Fibroblast of peridontal ligament (primary cell): ENCODE results near the gene DLL1.

Source experiments
- DNase-seq: peaks from one replicate; pipeline ENCODE4 v3.0.0-alpha.2; 2010; ENCODE audit errors: extremely low read depth

The DLL1 gene

DNA sequence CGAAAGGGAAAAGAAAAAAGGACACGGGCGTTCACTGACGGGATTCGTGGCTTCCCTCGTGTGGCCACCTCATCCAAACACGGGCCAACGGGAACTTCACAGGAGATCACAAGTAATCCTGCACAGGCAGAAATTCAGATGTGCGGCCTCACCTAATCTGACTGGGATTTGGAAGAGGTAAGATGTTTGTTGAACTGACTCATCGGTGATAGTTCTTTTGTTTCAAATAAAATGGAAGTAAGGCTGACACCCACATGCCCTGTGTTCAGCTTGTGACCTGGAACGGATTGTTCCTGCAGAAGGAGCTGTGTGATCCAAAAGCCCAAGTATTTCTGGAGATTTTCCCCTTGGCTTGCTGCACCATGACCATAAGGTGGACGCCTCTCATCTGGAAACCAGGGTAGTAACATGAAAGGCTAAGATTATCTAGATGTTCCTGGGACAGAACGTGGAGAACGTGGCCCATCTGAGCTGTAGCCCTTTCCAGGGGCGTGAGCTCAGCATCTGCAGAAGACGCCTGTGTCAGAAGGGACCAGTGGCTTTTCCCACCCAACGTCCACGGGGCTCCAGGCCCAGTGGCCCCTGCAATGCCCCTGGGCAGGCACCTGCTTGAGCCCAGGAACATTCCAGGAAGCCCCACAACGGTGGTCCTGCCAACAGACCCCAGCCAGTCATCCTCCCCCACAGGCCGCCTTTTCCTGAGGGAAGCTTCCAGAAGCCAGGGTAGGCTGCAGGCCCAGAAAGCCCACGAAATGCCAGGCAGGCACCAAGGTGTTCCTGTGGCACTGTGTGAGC, 39.7 kb downstream of the DLL1 start:
- DNase-seq, result no peak

DNA sequence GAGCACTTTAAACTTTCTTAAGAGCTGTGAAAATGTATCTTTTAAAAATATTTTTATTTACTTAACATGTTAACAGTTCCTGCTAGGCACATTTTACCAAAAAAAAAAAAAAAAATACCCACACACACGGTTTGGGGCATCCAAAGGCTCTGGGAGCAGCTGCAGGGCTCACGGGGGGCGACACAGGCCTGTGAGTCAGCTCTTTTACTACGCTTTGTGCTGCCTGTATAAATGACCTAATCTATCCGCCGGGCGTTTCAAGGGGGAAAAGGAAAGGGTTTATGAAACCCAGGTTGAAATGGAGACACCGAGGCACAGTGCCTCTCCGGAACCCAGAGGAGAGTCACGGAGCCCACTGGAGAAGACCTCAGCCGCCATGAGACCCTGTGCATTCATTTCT, 40.4 kb downstream of the DLL1 start:
- DNase-seq, result no peak

DNA sequence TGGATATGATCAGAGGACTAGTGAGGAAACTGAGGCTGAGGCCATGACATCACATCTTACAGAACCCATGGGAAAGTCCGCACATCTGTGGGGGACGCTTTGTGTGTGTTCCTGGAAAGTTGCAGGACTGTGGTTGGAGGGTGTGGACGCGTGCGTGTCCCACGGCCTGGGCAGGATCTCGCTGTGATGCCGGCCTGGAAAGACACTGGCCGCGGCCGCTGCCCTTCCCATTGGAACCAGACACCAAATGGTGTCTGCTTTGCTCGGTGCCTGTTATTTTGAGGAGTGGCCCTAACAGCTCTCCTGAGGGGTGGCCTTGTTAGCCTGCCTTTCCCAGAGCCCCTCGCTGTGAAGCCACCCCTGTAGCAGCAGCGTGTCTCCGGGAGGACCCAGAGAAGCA, 41.1 kb downstream of the DLL1 start:
- DNase-seq, result no peak

DNA sequence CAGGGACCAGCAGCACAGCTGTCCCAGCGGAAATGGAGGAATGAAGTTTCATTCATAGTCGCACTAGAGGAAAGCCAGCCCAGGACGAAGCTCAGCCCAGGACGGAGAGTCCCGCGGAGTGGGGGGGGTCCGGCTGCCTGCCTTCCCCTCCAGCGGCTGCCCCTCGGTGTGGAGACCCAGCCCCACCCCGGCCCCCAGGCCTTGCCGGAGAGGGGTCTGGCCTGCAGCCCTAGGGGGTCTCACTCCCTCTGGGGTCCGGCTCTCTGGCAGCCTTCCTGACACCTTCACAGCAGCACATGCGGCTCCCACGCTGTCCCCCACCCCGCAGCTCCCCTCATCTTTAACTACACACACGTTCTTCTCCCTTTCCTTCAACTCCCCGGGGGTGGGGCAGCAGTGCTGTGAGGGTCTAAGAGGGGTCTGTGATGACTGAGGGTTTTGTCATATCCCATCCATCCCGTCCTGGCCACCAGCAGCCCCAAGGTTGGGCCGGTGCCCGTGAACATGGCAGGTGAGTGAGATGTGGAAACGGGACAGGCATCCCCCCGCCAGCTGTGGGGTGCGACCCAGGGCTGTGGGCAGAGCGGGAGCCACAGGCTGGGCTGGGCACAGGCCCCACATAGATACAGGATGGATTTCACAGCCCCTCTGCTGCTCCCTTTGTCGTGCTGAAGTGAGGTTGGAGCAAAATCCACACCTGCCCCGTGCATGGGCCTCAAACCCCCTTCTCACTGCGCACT, 41.8 kb downstream of the DLL1 start:
- no peak for DNase-seq

DNA sequence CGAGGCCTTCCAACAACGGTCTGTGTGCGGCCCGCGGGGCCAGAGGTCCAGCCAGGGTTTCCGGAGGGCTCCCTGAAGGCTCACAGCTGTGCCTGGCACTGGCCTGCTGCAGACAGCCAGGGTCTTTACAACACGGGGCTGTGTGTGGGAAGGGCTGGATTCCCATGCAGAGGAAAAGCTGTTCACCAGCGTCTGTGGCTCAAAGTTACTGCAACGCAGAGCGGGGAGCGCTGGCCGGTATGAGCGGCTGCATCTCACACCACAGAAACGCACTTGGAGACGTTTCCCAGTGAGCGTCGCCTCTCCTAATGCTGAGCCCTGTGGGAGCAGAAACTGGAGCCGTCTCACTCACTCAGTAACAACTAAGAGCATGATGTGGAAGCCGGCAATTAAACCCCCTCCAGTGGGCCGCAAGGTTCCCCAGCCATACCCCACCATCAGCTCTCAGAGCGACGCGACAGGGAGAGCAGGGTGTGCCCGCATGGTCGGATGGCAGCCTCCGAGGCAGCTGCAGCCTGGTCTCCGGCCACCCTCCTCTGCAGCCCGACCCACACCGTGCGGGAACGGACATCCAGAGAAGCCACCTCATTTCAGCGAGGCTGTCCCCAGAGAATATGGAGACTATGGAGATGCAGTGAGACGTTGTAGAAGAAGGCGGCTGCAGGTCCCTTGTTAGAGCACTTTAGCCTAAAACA, 42.6 kb downstream of the DLL1 start:
- no peak for DNase-seq

DNA sequence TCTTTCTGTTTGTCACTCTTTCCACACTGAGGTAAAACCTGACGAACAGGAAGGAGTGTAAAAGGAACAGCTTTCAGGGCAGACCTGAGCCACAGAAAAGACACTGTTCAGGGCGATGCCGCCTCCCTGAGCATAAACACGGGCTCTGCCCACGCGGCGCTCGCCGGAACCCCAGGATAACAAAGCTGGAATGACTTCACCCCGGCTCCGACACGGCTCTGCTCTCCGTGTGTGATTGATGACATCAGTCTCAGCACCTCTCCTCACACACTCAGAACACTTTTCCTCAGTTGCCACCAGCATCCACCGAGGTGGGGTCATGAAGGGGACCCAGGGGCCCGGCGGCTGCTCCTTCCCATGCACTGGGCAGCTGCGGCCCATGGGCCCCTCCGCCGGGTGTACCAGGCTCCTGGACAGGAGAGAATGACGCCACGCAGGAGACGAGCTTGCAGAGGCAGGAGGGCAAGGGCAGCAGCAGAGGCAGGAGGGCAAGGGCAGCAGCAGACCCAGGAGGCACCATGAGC, 43.6 kb downstream of the DLL1 start:
- no peak for DNase-seq

DNA sequence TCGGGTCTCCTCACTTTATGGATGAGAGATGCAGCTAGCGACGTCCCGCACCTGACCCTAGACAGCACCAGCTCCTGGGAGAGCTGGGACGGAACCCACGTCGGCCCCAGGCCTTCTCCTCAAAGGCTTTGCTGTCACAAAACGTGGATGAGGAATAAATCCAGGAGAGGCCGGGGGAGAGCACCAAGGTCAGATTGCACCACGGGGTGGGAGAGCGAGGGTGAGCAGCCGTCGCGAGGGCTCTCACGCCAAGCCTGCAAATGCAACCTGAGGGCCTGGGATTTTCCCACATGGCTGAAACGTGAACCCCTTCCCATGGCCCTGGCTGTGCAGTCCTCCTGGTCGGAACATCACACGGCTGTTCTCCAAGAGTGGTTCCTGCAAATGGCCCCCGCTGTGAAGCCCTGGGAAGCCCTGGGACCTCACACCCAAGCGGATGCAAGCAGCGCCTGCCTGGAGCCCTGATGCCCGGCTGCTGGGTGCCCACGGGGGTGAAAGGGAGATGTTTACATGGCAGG, 45.3 kb downstream of the DLL1 start:
- no peak for DNase-seq

DNA sequence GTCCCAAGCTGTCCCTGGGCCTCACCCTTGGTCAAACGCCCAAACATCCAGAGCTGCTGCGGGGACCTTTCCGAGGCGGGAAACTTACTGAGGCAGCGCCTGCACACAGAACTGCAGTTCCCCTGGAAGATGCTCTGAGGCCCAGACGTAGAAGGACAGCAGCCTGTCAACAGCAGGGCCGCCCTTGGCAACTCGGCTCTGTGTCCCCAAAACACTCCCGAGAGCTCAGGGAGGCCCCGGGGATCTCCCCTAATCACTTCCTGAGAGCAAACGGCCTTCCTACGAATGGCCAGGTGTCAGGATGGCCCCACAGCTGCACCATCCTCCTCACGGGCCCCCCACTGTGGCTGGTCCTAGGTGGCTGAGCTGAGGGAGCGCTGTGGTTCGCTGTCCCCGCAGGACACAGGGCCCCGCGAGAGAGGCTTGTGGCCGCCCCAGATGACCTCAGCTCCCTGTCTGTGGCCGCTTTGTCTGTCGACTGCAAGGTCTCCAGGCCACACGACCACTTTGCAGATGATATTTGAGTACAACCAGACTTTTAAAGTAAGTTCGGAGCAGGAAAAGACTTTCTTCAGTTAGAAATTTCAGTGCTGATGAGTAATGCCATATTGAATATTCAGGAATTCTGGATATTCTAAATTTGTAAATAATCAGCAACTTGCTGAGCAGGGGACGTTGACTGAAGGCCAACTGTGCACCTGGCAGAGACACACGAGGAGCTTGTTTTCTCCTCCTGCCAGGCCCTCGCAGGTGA, 46.0 kb downstream of the DLL1 start:
- no peak for DNase-seq

DNA sequence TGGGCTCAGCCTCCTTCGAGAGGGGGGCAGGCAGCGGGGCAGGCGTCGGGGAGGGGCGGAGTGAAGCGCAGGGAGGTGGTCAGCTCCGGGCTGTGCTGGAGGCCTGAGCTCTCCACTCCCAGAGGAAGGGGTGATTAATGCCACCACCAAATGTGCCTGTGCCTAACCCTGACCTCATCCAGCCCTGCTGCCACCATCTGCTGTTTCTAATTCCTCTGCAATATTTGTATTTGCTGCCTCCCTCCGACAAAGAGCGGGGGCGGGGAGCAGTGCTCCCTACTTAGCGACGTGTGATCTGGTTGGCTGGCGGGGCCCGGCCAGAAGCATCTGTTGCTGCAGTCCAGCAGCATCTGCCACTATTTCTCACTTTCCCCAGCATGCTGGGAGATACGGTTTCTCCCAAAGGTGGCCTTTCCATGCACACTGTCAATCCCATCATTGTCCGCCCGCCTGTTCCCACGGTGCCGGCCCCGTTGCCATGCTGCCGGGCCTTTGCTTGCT, 47.0 kb downstream of the DLL1 start:
- DNase-seq, result no peak

DNA sequence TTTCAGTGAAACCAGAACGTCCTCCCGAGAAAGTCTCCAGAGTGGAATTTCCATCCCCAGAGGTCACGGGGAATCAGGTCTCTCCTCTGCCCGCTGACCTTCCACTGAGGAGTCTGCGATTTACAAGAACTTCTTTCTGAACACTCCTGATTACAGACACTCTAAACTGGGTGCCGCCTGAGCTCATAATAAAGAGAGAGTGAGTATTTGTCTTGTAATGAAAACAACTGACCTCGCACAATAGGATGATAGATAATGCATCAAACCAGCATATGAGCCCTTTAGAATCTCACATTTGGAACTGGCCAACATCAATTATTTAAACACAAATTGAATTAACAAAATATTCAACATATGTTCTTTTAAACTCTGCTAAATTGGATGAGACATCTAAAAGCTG, 47.5 kb downstream of the DLL1 start:
- no peak for DNase-seq

DNA sequence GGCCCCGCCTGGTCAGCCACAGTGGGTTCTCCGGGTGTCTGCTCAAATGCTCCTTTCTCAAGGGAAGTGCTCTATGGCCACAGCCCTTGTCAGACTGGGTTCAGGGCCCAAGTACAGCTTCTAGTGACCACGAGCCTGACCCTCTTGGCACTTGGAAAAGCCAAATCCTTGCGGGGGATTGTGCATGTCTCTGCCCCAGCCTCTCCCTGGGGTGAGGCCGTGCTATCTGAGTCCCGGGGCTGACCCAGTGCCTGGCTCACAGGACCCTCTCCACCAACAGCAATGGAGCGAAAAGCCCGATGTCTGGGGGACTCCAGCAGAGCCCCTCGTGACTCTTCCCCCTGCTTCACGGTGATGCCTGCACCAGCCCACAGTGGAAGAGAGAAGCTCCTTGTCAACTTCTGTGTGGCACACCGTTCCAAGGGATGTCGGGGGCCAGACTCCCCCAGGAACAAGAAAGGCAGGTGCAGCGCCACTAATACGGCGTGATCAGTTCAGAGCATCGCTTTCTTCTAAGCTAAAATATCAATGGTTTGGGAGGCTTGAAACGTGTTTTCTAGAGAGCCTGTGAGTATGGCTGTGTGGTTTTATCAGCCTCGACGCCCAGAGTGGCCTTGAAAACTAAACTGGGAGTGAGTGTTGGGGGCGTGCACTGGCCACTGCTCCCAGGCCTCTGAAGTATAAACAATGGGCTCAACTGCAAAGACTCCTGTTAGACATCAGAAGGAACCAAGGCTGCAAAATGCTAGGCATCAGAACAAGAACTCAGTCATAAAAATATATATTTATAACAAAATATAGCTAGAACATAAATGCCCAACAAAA, 51.9 kb downstream of the DLL1 start:
- DNase-seq, result no peak

DNA sequence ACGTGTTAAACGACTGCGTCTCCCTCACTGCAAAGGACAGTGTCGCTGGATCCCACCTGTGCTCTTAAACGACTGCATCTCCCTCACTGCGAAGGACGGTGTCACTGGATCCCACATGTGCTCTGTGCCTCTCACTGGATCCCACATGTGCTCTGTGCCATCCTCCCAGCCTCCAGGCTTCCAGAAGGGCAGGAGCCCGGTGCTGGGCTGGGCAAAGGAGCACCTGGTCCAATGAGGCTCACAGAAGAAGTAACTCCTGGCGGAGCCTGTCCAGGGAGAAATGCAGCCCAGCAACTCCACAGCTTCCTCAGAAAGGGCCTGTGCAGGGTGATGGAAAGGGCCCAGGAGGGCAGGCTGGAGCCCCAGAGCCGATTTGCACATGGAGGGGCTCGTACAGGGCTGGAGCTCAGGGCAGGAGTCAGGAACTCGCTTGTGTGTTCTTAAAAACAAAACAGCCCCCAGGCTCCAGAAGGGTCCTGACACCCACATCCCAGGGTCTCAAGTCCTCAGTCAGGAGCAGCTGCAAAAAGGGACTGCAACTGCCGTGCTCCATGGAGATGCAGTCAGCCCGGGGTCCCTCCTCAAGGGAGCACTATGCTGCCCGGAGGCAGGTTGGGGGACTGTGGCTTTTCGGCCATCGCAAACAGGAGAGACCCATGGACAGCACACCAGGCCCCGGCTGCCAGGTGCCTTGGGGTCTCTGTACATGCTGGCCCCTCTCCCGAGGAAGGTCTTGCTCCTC, 52.7 kb downstream of the DLL1 start:
- DNase-seq, result no peak

DNA sequence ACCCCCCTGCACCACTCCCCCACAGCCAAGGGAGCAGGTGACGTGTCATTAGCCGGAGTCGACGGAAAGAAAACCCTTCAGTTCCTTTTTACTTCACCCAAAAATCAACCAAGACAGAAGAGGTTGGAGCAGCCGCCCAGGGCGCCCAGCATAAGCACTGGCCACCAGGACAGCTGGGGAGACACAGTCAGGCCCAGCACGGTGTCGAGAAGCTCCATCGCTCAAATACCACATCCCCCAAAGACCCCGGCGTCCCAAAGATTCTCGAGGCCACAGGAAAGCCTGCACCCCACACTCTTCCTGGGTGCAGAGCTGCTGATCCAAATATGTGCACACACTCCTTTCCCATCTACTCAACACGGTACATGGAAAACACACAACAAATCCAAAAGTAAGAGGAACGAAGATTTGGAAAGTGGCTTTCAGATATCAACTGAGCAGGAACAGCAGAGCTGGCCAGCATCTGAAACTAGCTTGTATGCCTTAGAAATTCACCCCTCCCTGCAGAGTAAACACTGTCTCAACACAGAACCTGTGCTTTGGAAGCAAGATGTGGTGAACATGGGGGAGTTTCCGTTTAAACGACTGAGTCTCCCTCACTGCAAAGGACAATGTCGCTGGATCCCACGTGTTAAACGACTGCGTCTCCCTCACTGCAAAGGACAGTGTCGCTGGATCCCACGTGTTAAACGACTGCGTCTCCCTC, 54.6 kb downstream of the DLL1 start:
- no peak for DNase-seq

DNA sequence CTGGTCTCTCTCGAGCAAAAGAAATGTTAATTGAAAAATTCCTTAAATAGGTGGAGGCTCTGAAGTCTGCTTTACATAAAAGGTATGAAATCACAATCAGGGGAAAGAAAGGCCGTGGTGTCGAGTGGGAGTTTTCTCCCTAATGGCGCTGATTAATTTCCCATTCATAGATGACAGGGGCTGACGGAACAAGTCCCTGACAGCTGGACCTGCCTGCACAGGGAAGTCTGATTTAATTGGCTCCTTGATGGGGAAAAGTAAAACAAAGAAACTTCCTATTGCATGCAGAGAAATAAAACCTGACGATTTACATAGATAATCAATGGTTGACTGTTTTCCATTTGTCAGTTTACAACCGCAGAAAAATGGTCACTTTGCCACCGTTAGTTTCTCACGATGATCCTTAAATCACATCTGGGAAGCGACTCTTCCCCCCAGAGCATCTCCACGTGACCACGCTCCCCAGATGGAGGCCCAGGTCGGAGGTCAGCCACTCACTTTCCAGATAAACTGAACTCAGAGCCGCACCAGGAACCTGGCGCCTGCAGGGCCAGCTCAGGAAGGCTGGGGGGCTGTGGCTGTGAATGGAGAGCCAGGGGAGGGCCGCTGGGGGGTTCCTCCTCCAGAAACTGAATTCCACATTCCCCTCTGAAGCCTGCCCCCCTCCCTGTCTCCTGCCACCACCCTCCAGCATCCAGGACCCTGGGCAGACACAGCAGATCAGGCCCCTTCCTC, 55.3 kb downstream of the DLL1 start:
- no peak for DNase-seq

DNA sequence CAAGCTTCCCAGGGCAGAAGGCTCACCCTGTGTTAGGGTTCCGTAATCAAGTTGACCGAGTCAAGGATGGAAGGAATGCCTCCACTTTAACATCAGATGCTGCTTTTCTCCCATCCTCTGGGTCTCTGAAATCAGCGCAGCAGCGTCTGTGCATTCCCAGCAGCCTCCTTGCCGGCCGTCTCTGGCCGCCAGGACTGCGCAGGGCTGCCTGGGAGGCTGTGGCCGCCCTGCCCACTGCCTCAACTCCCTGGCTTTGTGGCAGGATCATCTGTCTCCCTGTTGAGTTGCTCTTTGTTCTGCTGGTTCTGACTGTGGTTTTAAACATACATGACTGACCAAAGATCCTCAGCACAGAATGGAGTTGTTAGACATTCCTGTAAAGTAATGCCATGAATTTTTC, 56.5 kb downstream of the DLL1 start:
- no peak for DNase-seq

DNA sequence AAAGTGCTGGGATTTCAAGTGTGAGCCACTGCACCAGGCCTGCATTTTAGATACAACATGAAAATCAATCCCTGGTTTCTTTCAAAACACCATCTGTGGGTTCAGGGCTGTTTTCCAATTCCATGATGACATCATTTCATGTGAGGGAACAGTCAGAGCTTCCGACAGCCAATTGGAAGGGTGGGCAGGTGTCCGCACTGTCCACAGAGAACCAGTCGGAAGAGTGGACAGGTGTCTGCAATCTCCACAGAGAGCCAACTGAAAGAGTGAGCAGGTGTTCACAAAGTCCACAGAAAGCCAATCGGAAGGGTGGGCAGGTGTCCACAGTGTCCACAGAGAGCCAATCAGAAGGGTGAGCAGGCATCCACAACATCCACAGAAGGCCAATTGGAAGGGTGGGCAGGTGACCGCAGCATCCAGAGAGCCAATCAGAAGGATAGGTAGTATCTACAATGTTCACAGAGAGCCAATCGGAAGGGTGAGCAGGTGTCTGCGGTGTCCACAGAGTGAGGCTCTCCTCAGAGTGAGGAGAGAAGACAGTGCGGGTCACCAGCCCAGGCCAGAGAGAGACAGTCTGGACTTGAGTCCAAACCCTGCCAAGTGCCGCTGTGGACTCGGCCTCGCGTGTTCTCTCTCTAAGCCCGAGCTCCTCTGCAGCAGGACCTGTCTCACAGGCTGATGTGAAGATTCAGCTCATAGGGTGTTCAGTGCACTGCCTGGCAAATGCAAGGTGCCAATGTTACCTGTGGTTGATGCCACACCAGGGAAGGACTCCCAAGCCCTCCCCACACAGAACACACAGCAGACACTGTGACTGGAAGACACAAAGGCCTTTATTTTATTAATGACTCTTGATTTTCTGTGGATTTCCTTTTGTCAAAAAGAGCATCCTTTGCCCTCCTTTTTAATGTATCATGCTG, 57.3 kb downstream of the DLL1 start:
- no peak for DNase-seq
